ENCODE results near the gene GIMAP5. TPM values are rescaled to one million over a fixed set of nuclear protein-coding genes. Genes with fewer than 3 reads are reported as not detected.
"Not testable (repeated sequence)": the region's sequence is repeated elsewhere in the genome, so short reads cannot be mapped to it uniquely, and the experiment has no call there.

The GIMAP5 gene
- total RNA-seq, 2 donors from 2014 or later, result 44.1 to 65.3 TPM

GRCh38 chr7:150756166-150756565 lies 18.9 kb downstream of the GIMAP5 start:
- Mint-ChIP-seq H3K27ac (peak overlapping the region; percentile 82), H3K36me3 (ENCODE audit: low read depth) (no peaks in the 10 kb centered on the region), H3K4me3 (peak overlapping the region; percentile 57), H3K27me3 (no peaks in the 10 kb centered on the region), H3K4me1 (peaks cover 23% of the 10 kb centered on the region)
- H3K9me3 ChIP-seq (ENCODE audit: control insufficient read depth, low read length, poor library complexity, severe bottlenecking), result no peaks in the 10 kb centered on the region
- DNase-seq (no peak), ATAC-seq (peak; percentile 21)

GRCh38 chr7:150756858-150757257 lies 19.6 kb downstream of the GIMAP5 start:
- no peak for DNase-seq
- Mint-ChIP-seq H3K27ac (peak overlapping the region; percentile 82), H3K27me3 (no peaks in the 10 kb centered on the region), H3K36me3 (ENCODE audit: low read depth) (no peaks in the 10 kb centered on the region), H3K4me3 (peak overlapping the region; percentile 45), H3K4me1 (peaks cover 23% of the 10 kb centered on the region)
- ATAC-seq, result peak; percentile 51
- no peaks in the 10 kb centered on the region for H3K9me3 ChIP-seq (ENCODE audit: control insufficient read depth, low read length, poor library complexity, severe bottlenecking)

- H3K36me3 Mint-ChIP-seq (ENCODE audit: low read depth), result peaks cover 2% of the 10 kb centered on the region
- no peak for DNase-seq
- no peaks in the 10 kb centered on the region for H3K9me3 ChIP-seq (ENCODE audit: control insufficient read depth, low read length, poor library complexity, severe bottlenecking)
- peaks cover 12% of the 10 kb centered on the region for H3K4me1 Mint-ChIP-seq
- no peak overlapping the region for H3K27ac Mint-ChIP-seq
- H3K4me3 Mint-ChIP-seq, result no peak overlapping the region
- H3K27me3 Mint-ChIP-seq, result no peaks in the 10 kb centered on the region
- ATAC-seq, result no peak
Observed at GRCh38 chr7:150759479-150759878, 22.3 kb downstream of the GIMAP5 start.

GRCh38 chr7:150766334-150766709 lies 29.1 kb downstream of the GIMAP5 start:
- Mint-ChIP-seq H3K4me1 (peaks cover 2% of the 10 kb centered on the region), H3K36me3 (ENCODE audit: low read depth) (peaks cover 2% of the 10 kb centered on the region), H3K27ac (no peak overlapping the region), H3K4me3 (no peak overlapping the region), H3K27me3 (no peaks in the 10 kb centered on the region)
- no peaks in the 10 kb centered on the region for H3K9me3 ChIP-seq (ENCODE audit: control insufficient read depth, low read length, poor library complexity, severe bottlenecking)
- no peak for ATAC-seq
- DNase-seq, result no peak

- H3K4me3 Mint-ChIP-seq, result no peak overlapping the region
- ATAC-seq (no peak), DNase-seq (no peak)
- no peaks in the 10 kb centered on the region for H3K9me3 ChIP-seq (ENCODE audit: control insufficient read depth, low read length, poor library complexity, severe bottlenecking)
- H3K36me3 Mint-ChIP-seq (ENCODE audit: low read depth), result no peaks in the 10 kb centered on the region
- no peak overlapping the region for H3K27ac Mint-ChIP-seq
- peaks cover under 1% of the 10 kb centered on the region for H3K4me1 Mint-ChIP-seq
- H3K27me3 Mint-ChIP-seq, result no peaks in the 10 kb centered on the region
Observed at GRCh38 chr7:150769768-150770167, 32.5 kb downstream of the GIMAP5 start.

GRCh38 chr7:150774131-150774530 lies 36.9 kb downstream of the GIMAP5 start:
- not testable (repeated sequence) for H3K36me3 Mint-ChIP-seq (ENCODE audit: low read depth); H3K4me1 Mint-ChIP-seq; DNase-seq; H3K9me3 ChIP-seq (ENCODE audit: control insufficient read depth, low read length, poor library complexity, severe bottlenecking); H3K4me3 Mint-ChIP-seq; ATAC-seq; H3K27me3 Mint-ChIP-seq; H3K27ac Mint-ChIP-seq

- Mint-ChIP-seq H3K36me3 (ENCODE audit: low read depth) (no peaks in the 10 kb centered on the region), H3K4me3 (no peak overlapping the region), H3K27ac (no peak overlapping the region), H3K4me1 (peaks cover 6% of the 10 kb centered on the region), H3K27me3 (peaks cover 22% of the 10 kb centered on the region)
- H3K9me3 ChIP-seq (ENCODE audit: control insufficient read depth, low read length, poor library complexity, severe bottlenecking), result no peaks in the 10 kb centered on the region
- DNase-seq, result no peak
- peak; percentile 39 for ATAC-seq
Observed at GRCh38 chr7:150778014-150778737, 41.0 kb downstream of the GIMAP5 start.

- peak; percentile 48 to 62 (median 56) for DNase-seq
- peak; percentile 78 for ATAC-seq
Observed at GRCh38 chr7:150778738-150779301, 41.6 kb downstream of the GIMAP5 start.

GRCh38 chr7:150780292-150780691 lies 43.1 kb downstream of the GIMAP5 start:
- DNase-seq, result no peak
- ATAC-seq, result no peak
- Mint-ChIP-seq H3K4me3 (no peak overlapping the region), H3K27ac (no peak overlapping the region), H3K27me3 (peaks cover 24% of the 10 kb centered on the region), H3K4me1 (peaks cover 6% of the 10 kb centered on the region), H3K36me3 (ENCODE audit: low read depth) (no peaks in the 10 kb centered on the region)
- H3K9me3 ChIP-seq (ENCODE audit: control insufficient read depth, low read length, poor library complexity, severe bottlenecking), result no peaks in the 10 kb centered on the region

More at GRCh38 chr7:150778738-150779301, 41.6 kb downstream of the GIMAP5 start:
- H3K36me3 Mint-ChIP-seq (ENCODE audit: low read depth), result no peaks in the 10 kb centered on the region
- peaks cover 22% of the 10 kb centered on the region for H3K27me3 Mint-ChIP-seq
- H3K4me3 Mint-ChIP-seq, result no peak overlapping the region
- H3K4me1 Mint-ChIP-seq, result peaks cover 6% of the 10 kb centered on the region
- H3K27ac Mint-ChIP-seq, result no peak overlapping the region
- no peaks in the 10 kb centered on the region for H3K9me3 ChIP-seq (ENCODE audit: control insufficient read depth, low read length, poor library complexity, severe bottlenecking)

- Mint-ChIP-seq H3K36me3 (ENCODE audit: low read depth) (no peaks in the 10 kb centered on the region), H3K27me3 (peaks cover 31% of the 10 kb centered on the region), H3K27ac (no peak overlapping the region), H3K4me3 (no peak overlapping the region), H3K4me1 (peaks cover 8% of the 10 kb centered on the region)
- no peaks in the 10 kb centered on the region for H3K9me3 ChIP-seq (ENCODE audit: control insufficient read depth, low read length, poor library complexity, severe bottlenecking)
- DNase-seq (no peak), ATAC-seq (no peak)
Observed at GRCh38 chr7:150781103-150781502, 43.9 kb downstream of the GIMAP5 start.

GRCh38 chr7:150781961-150782360 lies 44.7 kb downstream of the GIMAP5 start:
- no peak for DNase-seq
- H3K4me1 Mint-ChIP-seq, result peaks cover 8% of the 10 kb centered on the region
- H3K4me3 Mint-ChIP-seq, result no peak overlapping the region
- H3K9me3 ChIP-seq (ENCODE audit: control insufficient read depth, low read length, poor library complexity, severe bottlenecking), result no peaks in the 10 kb centered on the region
- ATAC-seq, result no peak
- H3K27me3 Mint-ChIP-seq, result peaks cover 31% of the 10 kb centered on the region
- no peak overlapping the region for H3K27ac Mint-ChIP-seq
- H3K36me3 Mint-ChIP-seq (ENCODE audit: low read depth), result no peaks in the 10 kb centered on the region

- Mint-ChIP-seq H3K36me3 (ENCODE audit: low read depth) (no peaks in the 10 kb centered on the region), H3K27me3 (peaks cover 42% of the 10 kb centered on the region), H3K4me3 (no peak overlapping the region), H3K4me1 (peaks cover 7% of the 10 kb centered on the region), H3K27ac (no peak overlapping the region)
- DNase-seq (no peak), ATAC-seq (no peak)
- no peaks in the 10 kb centered on the region for H3K9me3 ChIP-seq (ENCODE audit: control insufficient read depth, low read length, poor library complexity, severe bottlenecking)
Observed at GRCh38 chr7:150784120-150784736, 47.0 kb downstream of the GIMAP5 start.

- H3K27me3 Mint-ChIP-seq, result peaks cover 42% of the 10 kb centered on the region
- H3K4me3 Mint-ChIP-seq, result no peak overlapping the region
- no peaks in the 10 kb centered on the region for H3K9me3 ChIP-seq (ENCODE audit: control insufficient read depth, low read length, poor library complexity, severe bottlenecking)
- ATAC-seq (no peak), DNase-seq (no peak)
- peaks cover 7% of the 10 kb centered on the region for H3K4me1 Mint-ChIP-seq
- H3K36me3 Mint-ChIP-seq (ENCODE audit: low read depth), result no peaks in the 10 kb centered on the region
- H3K27ac Mint-ChIP-seq, result no peak overlapping the region
Observed at GRCh38 chr7:150784954-150785353, 47.7 kb downstream of the GIMAP5 start.

Data from T-helper 17 cell (primary cell).